HepG2 (cell line): ENCODE measurements around the gene SYMPK.

Experiments used
- ATRX ChIP-seq: sonication (generic); formaldehyde crosslinking; IDR thresholded peaks from 2 replicates; pipeline ENCODE4 v1.4.0; 2020; ENCODE audit warnings: missing genetic modification reagents, borderline replicate concordance
- CBX2 ChIP-seq, 2 experiments: fragments of 200-600 bp in 1 of 2; sonication (generic); formaldehyde crosslinking in 1 of 2; IDR thresholded peaks; 2 replicates each; pipeline versions ENCODE4 v1.7.0 to v1.8.1; 2018 to 2022; ENCODE audit warnings: low read depth in 2 of 2, low read length in 1 of 2, mild to moderate bottlenecking in 1 of 2, missing genetic modification reagents in 1 of 2
- CTCF ChIP-seq: sonication (generic); formaldehyde crosslinking; IDR thresholded peaks from 2 replicates; pipeline ENCODE4 v1.5.0; 2020; ENCODE audit warnings: mild to moderate bottlenecking, missing genetic modification reagents, moderate library complexity
- EZH2 ChIP-seq: conservative IDR thresholded peaks from 2 replicates; pipeline ENCODE4 v1.6.1; 2012; ENCODE audit warnings: mild to moderate bottlenecking, low read depth, low read length, moderate library complexity
- FOXP1 ChIP-seq, 2 experiments: fragments of 450-650 bp in 1 of 2; IDR thresholded peaks; 2 replicates each; pipeline ENCODE4 v1.6.1; 2017 to 2018; ENCODE audit warnings: antibody characterized with exemption in 1 of 2
- HOXA3 ChIP-seq: sonication (generic); formaldehyde crosslinking; IDR thresholded peaks from 2 replicates; pipeline ENCODE4 v1.5.0; 2020; ENCODE audit warnings: missing genetic modification reagents
- SMAD3 ChIP-seq: sonication (generic); formaldehyde crosslinking; IDR thresholded peaks from 2 replicates; pipeline ENCODE4 v1.4.0; 2020; ENCODE audit warnings: missing genetic modification reagents
- SP1 ChIP-seq, 2 experiments: fragments of 450-650 bp in 1 of 2; sonication (generic) in 1 of 2; formaldehyde crosslinking in 1 of 2; IDR thresholded peaks; 2 replicates each; pipeline versions ENCODE4 v1.4.0 to v1.6.1; 2016 to 2020; ENCODE audit warnings: missing genetic modification reagents in 1 of 2
- SSRP1 ChIP-seq: IDR thresholded peaks from 2 replicates; pipeline ENCODE4 v1.6.1; 2016; ENCODE audit warnings: control low read depth
- ZNF280B ChIP-seq: sonication (generic); formaldehyde crosslinking; IDR thresholded peaks from 2 replicates; pipeline ENCODE4 v1.5.0; 2020; ENCODE audit warnings: missing genetic modification reagents, mild to moderate bottlenecking, borderline replicate concordance
- ZNF317 ChIP-seq: sonication (generic); formaldehyde crosslinking; IDR thresholded peaks from 2 replicates; pipeline ENCODE4 v1.5.0; 2020; ENCODE audit warnings: mild to moderate bottlenecking, missing genetic modification reagents

GRCh38 chr19:45772912-45773311, 90.0 kb downstream of the SYMPK start:
- TF ChIP-seq CTCF (CRISPR knock-in tag) (no peak), SSRP1 (CRISPR knock-in tag) (no peak), ZNF280B (CRISPR knock-in tag) (no peak), ZNF317 (no peak), SMAD3 (no peak), ATRX (CRISPR knock-in tag) (no peak), HOXA3 (CRISPR knock-in tag) (no peak), CBX2 (IDR thresholded peaks at IDR 0.05; ENCODE audit: low read depth, low read length) (no peak), CBX2 (CRISPR knock-in tag; IDR thresholded peaks at IDR 0.05; ENCODE audit: low read depth) (no peak), FOXP1 (IDR thresholded peaks at IDR 0.05) (no peak), FOXP1 (CRISPR knock-in tag; IDR thresholded peaks at IDR 0.05) (no peak), EZH2 (no peak), SP1 (IDR thresholded peaks at IDR 0.05) (no peak), SP1 (CRISPR knock-in tag; IDR thresholded peaks at IDR 0.05) (no peak)
